SK-MEL-5 (cell line): ENCODE results near the gene NLGN2. TPM values are rescaled to one million over a fixed set of nuclear protein-coding genes. Genes with fewer than 3 reads are reported as not detected.

Experiments
- DNase-seq: peaks from one replicate; pipeline ENCODE4 v3.0.0-alpha.2; 2016; ENCODE audit warnings: low read depth, low spot score
- in situ Hi-C: cut with HindIII; loops from 2 replicates; pipeline ENCODE4 v1.10.0; 2016; ENCODE audit warnings: low sequenced_read_pairs, high pct_unique_total_duplicates, low pct_unique_long_range_greater_than_20kb
- total RNA-seq: library from RNA; depleted of rRNA; stranded (reverse); fragments of >200 nt; shearing (Covaris generic); gene quantifications from 2 replicates; pipeline ENCODE4 v1.2.3, GENCODE V29; 2014; rRNA removed

The NLGN2 gene
- total RNA-seq, 1 experiment from 2014 or later: 0.55 TPM

- in situ Hi-C loops: no loop called here
- no peak for DNase-seq
Observed at GRCh38 chr17:7468290-7468689, 60.6 kb downstream of the NLGN2 start.

GRCh38 chr17:7468804-7469389, 61.3 kb downstream of the NLGN2 start:
- in situ Hi-C loops: no loop called here
- DNase-seq: no peak

Other genes with a start within 250 kb of the NLGN2 start
- gene ASGR1, start 228.5 kb upstream of the NLGN2 start, total RNA-seq: 0.21 and 0.56 TPM in 2 replicates
- gene DLG4, start 188.0 kb upstream of the NLGN2 start, total RNA-seq: 3.7 and 3.9 TPM in 2 replicates
- 123 and 148 TPM in 2 replicates for gene ACADVL, start 187.9 kb upstream of the NLGN2 start, total RNA-seq
- gene DVL2, start 173.3 kb upstream of the NLGN2 start, total RNA-seq: 86.9 and 91.5 TPM in 2 replicates
- 69.0 and 81.3 TPM in 2 replicates for gene PHF23, start 168.4 kb upstream of the NLGN2 start, total RNA-seq
- 237 and 305 TPM in 2 replicates for gene GABARAP, start 165.4 kb upstream of the NLGN2 start, total RNA-seq
- 26.9 and 29.2 TPM in 2 replicates for gene CTDNEP1, start 156.1 kb upstream of the NLGN2 start, total RNA-seq
- 43.8 and 58.7 TPM in 2 replicates for gene ELP5, start 155.6 kb upstream of the NLGN2 start, total RNA-seq
- gene CLDN7, start 145.4 kb upstream of the NLGN2 start, total RNA-seq: not detected in 2 replicates
- gene SLC2A4, start 126.1 kb upstream of the NLGN2 start, total RNA-seq: 0.79 and 1.1 TPM in 2 replicates
- gene YBX2, start 113.2 kb upstream of the NLGN2 start, total RNA-seq: 0.08 and 0.59 TPM in 2 replicates
- 839 and 914 TPM in 2 replicates for gene EIF5A, start 100.2 kb upstream of the NLGN2 start, total RNA-seq
- gene GPS2, start 92.5 kb upstream of the NLGN2 start, total RNA-seq: 73.7 and 74.8 TPM in 2 replicates
- gene NEURL4, start 78.5 kb upstream of the NLGN2 start, total RNA-seq: 13.6 and 19.4 TPM in 2 replicates
- gene ACAP1, start 71.3 kb upstream of the NLGN2 start, total RNA-seq: 0.03 TPM in 1 of 2 replicates, not detected in the other
- 2.0 and 2.5 TPM in 2 replicates for gene KCTD11, start 55.7 kb upstream of the NLGN2 start, total RNA-seq
- not detected in 2 replicates for gene TMEM95, start 52.7 kb upstream of the NLGN2 start, total RNA-seq
- gene TNK1, start 26.8 kb upstream of the NLGN2 start, total RNA-seq: 0.24 TPM in 1 of 2 replicates, not detected in the other
- gene PLSCR3, start 13.3 kb upstream of the NLGN2 start, total RNA-seq: 5.1 and 9.6 TPM in 2 replicates
- gene TMEM256, start 3.7 kb upstream of the NLGN2 start, total RNA-seq: 147 and 188 TPM in 2 replicates
- not detected in 2 replicates for gene SPEM1, start 12.5 kb downstream of the NLGN2 start, total RNA-seq
- not detected in 2 replicates for gene SPEM2, start 17.8 kb downstream of the NLGN2 start, total RNA-seq
- not detected in 2 replicates for gene SPEM3, start 21.0 kb downstream of the NLGN2 start, total RNA-seq
- 6.8 and 7.0 TPM in 2 replicates for gene TMEM102, start 27.6 kb downstream of the NLGN2 start, total RNA-seq
- gene FGF11, start 31.7 kb downstream of the NLGN2 start, total RNA-seq: 0.45 and 0.61 TPM in 2 replicates
- 3.3 and 4.5 TPM in 2 replicates for gene CHRNB1, start 37.2 kb downstream of the NLGN2 start, total RNA-seq
- gene ZBTB4, start 71.8 kb downstream of the NLGN2 start, total RNA-seq: 14.3 and 14.6 TPM in 2 replicates
- not detected in 2 replicates for gene SLC35G6, start 73.6 kb downstream of the NLGN2 start, total RNA-seq
- gene POLR2A, start 76.5 kb downstream of the NLGN2 start, total RNA-seq: 20.6 and 24.0 TPM in 2 replicates
- gene TNFSF12, start 141.2 kb downstream of the NLGN2 start, total RNA-seq: 0.88 and 1.2 TPM in 2 replicates
- gene TNFSF13, start 150.9 kb downstream of the NLGN2 start, total RNA-seq: 0.11 TPM in 1 of 2 replicates, not detected in the other
- 103 and 113 TPM in 2 replicates for gene SENP3, start 154.1 kb downstream of the NLGN2 start, total RNA-seq
- 69.3 and 74.5 TPM in 2 replicates for gene CD68, start 171.8 kb downstream of the NLGN2 start, total RNA-seq
- 151 and 154 TPM in 2 replicates for gene MPDU1, start 176.0 kb downstream of the NLGN2 start, total RNA-seq
- not detected in 2 replicates for gene SOX15, start 182.2 kb downstream of the NLGN2 start, total RNA-seq
- 56.6 and 61.7 TPM in 2 replicates for gene FXR2, start 207.1 kb downstream of the NLGN2 start, total RNA-seq
- 49.6 and 56.3 TPM in 2 replicates for gene SAT2, start 220.0 kb downstream of the NLGN2 start, total RNA-seq
- 0.82 and 1.6 TPM in 2 replicates for gene SHBG, start 222.3 kb downstream of the NLGN2 start, total RNA-seq
- 0.27 and 0.85 TPM in 2 replicates for gene ATP1B2, start 243.1 kb downstream of the NLGN2 start, total RNA-seq